Endothelial cell of umbilical vein (primary cell): Measurements from ENCODE around the gene CORO2B. TPM values are rescaled to one million over a fixed set of nuclear protein-coding genes. Genes with fewer than 3 reads are reported as not detected.

Experiments used
- BruUV-seq: library from RNA; stranded (reverse); fragments of 400-500 nt; replicated peaks from 2 replicates; lab custom pipeline; 2021; lab: Mats Ljungman, UMichigan
- CTCF ChIA-PET: fragments of 300-600, 350-600 bp; sonication (Branson Sonifier 250); formaldehyde crosslinking; loops from one replicate; lab custom pipeline; 2021; ENCODE audit warnings: antibody characterized with exemption, inconsistent platforms; lab: Charles Lee
- POLR2A ChIA-PET: fragments of 300-600, 350-600 bp; sonication (Branson Sonifier 250); formaldehyde crosslinking; loops from one replicate; lab custom pipeline; 2021; ENCODE audit warnings: antibody characterized with exemption, inconsistent platforms; lab: Charles Lee
- DNase-seq: peaks from one replicate; pipeline ENCODE4 v3.0.0-alpha.2; 2011; ENCODE audit warnings: low read depth, low spot score
- FAIRE-seq: peaks from 2 replicates; lab custom pipeline; 2011; peaks lifted over from hg19 to GRCh38; lab: Jason Lieb, UNC
- H2AFZ ChIP-seq: 2 replicates; pipeline ENCODE4 v1.6.0; 2012; ENCODE audit warnings: low read depth, low read length, control low read depth, inconsistent platforms
- H3K27ac ChIP-seq: 2 replicates; pipeline ENCODE4 v1.5.1; 2011; ENCODE audit warnings: low read depth, mild to moderate bottlenecking, control low read depth, low read length, moderate library complexity; ENCODE audit not compliant: insufficient read depth
- H3K27me3 ChIP-seq, 2 experiments: 2 replicates each; pipeline versions ENCODE4 v1.6.0 to v1.6.1; 2011; ENCODE audit warnings: low read length in 2 of 2, mixed read lengths in 1 of 2; ENCODE audit not compliant: control insufficient read depth in 2 of 2, insufficient read depth in 2 of 2
- H3K36me3 ChIP-seq, 2 experiments: 2 replicates in 1 of 2; 3 replicates in 1 of 2; pipeline ENCODE4 v1.5.1; 2011; ENCODE audit warnings: low read length in 2 of 2, mild to moderate bottlenecking in 1 of 2, moderate library complexity in 1 of 2; ENCODE audit not compliant: control insufficient read depth in 2 of 2, insufficient read depth in 2 of 2; ENCODE audit errors: extremely low read depth in 1 of 2
- H3K4me1 ChIP-seq: 3 replicates; pipeline ENCODE4 v1.5.1; 2011; ENCODE audit warnings: mild to moderate bottlenecking, low read length; ENCODE audit not compliant: control insufficient read depth, insufficient read depth; ENCODE audit errors: extremely low read depth
- H3K4me2 ChIP-seq: 2 replicates; pipeline ENCODE4 v1.6.1; 2011; ENCODE audit warnings: low read length, control low read depth, mixed read lengths; ENCODE audit not compliant: insufficient read depth
- H3K4me3 ChIP-seq, 3 experiments: fragments of 200-600 bp in 1 of 3; sonication (generic), shearing (Covaris generic) in 1 of 3; replicated peaks in 1 of 3; 2 replicates each; pipeline ENCODE4 v1.5.1; 2011 to 2016; ENCODE audit warnings: control low read depth in 3 of 3, low read length in 3 of 3, mild to moderate bottlenecking in 2 of 3, inconsistent platforms in 1 of 3, low read depth in 1 of 3, moderate library complexity in 1 of 3; ENCODE audit not compliant: insufficient read depth in 1 of 3
- H3K79me2 ChIP-seq: 2 replicates; pipeline ENCODE4 v1.6.0; 2012; ENCODE audit warnings: low read length, inconsistent platforms; ENCODE audit not compliant: control insufficient read depth, insufficient read depth
- H3K9ac ChIP-seq: replicated peaks from 2 replicates; pipeline ENCODE3; 2011; ENCODE audit warnings: low read length, control low read depth; ENCODE audit not compliant: insufficient read depth; ENCODE audit errors: extremely low read depth
- H3K9me1 ChIP-seq: replicated peaks from 3 replicates; pipeline ENCODE4 v1.6.0; 2011; ENCODE audit warnings: mild to moderate bottlenecking, low read length; ENCODE audit not compliant: control insufficient read depth, insufficient read depth; ENCODE audit errors: extremely low read depth
- H3K9me3 ChIP-seq: replicated peaks from 2 replicates; pipeline ENCODE4 v1.5.1; 2012; ENCODE audit warnings: low read length, inconsistent platforms; ENCODE audit not compliant: control insufficient read depth, insufficient read depth
- H4K20me1 ChIP-seq: replicated peaks from 2 replicates; pipeline ENCODE3; 2011; ENCODE audit warnings: mild to moderate bottlenecking, low read length; ENCODE audit not compliant: control insufficient read depth, insufficient read depth; ENCODE audit errors: extremely low read depth
- EZH2 ChIP-seq: IDR thresholded peaks from 2 replicates; pipeline ENCODE4 v1.6.1; 2012; ENCODE audit warnings: borderline replicate concordance, low read depth, mild to moderate bottlenecking, moderate library complexity, low read length, inconsistent platforms; ENCODE audit not compliant: severe bottlenecking
- FOS ChIP-seq: IDR thresholded peaks from 2 replicates; pipeline ENCODE4 v1.6.1; 2011; ENCODE audit warnings: mild to moderate bottlenecking, low read length, moderate library complexity, borderline replicate concordance; ENCODE audit not compliant: insufficient read depth
- GATA2 ChIP-seq: IDR thresholded peaks from 2 replicates; pipeline ENCODE4 v1.7.0; 2011; ENCODE audit warnings: low read depth, mild to moderate bottlenecking, moderate library complexity, mixed read lengths, low read length; ENCODE audit not compliant: insufficient read length, insufficient read depth
- JUN ChIP-seq: IDR thresholded peaks from 2 replicates; pipeline ENCODE4 v1.6.1; 2011; ENCODE audit warnings: borderline replicate concordance, low read depth; ENCODE audit not compliant: insufficient read length, insufficient read depth
- MYC ChIP-seq: IDR thresholded peaks from one replicate; pipeline ENCODE4 v1.6.1; 2011; ENCODE audit warnings: mild to moderate bottlenecking, low read depth, low read length
- POLR2A ChIP-seq: IDR thresholded peaks from 2 replicates; pipeline ENCODE4 v1.6.1; 2012; ENCODE audit warnings: low read depth, mild to moderate bottlenecking, control low read depth, low read length
- POLR2AphosphoS5 ChIP-seq: IDR thresholded peaks from 2 replicates; pipeline ENCODE4 v1.6.1; 2012; ENCODE audit warnings: low read depth, mild to moderate bottlenecking, control low read depth, low read length, moderate library complexity; ENCODE audit not compliant: insufficient read depth
- dilution Hi-C: fragments of 300-500 bp; cut with MboI; formaldehyde crosslinking; loops from one replicate; pipeline ENCODE4 v1.15.0; 2019; ENCODE audit warnings: low sequenced_read_pairs; ENCODE audit not compliant: extremely low pct_ligation_motif_present
- intact Hi-C: fragments of 100-400 bp; cut with micrococcal nuclease; formaldehyde crosslinking; loops from one replicate; pipeline ENCODE4 v1.10.0; 2022
- polyA plus RNA-seq, 4 experiments: library from polyadenylated mRNA; depleted of rRNA in 3 of 4; stranded (reverse) in 3 of 4; unstranded in 1 of 4; fragments of >200 nt; gene quantifications; 2 replicates each; pipeline versions ENCODE4 v1.2.1 to v1.2.3, GENCODE V29; 2011 to 2012; ENCODE audit warnings: missing spikeins in 1 of 4
- total RNA-seq: library from RNA; stranded (reverse); gene quantifications from 2 replicates; pipeline ENCODE4 v1.2.3, GENCODE V29; 2021
- TF ChIP-seq, protein P1 (sequence below), 2 donors: IDR thresholded peaks; 1 replicate in 1 of 2; 2 replicates in 1 of 2; pipeline ENCODE4 v1.5.1; 2011; ENCODE audit warnings: low read length in 2 of 2, mild to moderate bottlenecking in 2 of 2, moderate library complexity in 2 of 2, control low read depth in 1 of 2, inconsistent platforms in 1 of 2, low read depth in 1 of 2; ENCODE audit not compliant: insufficient read depth in 1 of 2; ENCODE audit errors: extremely low read depth in 1 of 2
- TF ChIP-seq, protein P2 (sequence below): IDR thresholded peaks from 2 replicates; pipeline ENCODE4 v1.6.1; 2011; ENCODE audit not compliant: insufficient read depth, insufficient read length

Gene CORO2B
- total and polyA plus RNA-seq, 2 donors (not counting 3 experiments of a cell fraction or from before 2014, with no cell fraction given): 2.4 to 3.7 TPM

DNA sequence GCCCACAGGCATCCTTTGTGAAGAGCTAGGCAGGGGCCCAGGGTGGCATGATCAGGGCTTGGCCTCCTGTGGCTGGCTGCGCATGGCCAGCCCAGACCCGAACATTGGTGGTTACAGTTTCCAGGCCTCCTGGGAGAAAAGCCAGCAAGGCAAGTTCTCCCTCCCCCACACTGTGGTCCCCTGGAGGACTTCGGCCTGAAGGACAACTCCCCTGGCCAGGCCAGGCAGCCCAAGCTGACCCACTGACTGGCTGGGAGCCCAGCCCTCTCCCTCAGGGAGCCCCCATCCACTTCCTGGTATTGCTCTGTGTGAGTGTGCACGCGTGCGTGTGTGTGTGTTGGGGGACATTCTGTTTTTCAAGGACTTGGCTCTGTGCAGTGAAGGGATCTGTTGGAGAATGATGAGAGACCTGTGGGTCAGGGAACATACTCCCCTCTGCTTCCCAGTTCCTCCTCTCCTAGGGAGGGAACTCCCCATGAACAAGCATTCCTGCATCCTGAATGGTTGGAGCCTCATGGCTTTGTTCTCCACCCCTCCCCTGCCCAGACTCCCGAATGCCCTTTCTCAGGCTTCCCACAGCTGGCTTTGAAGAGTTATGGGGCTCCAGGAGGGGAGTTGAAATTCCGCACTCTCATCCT is 29.5 kb downstream of the CORO2B start:
- DNase-seq: peak; percentile 56
- H3K79me2 ChIP-seq: no peaks in the 10 kb centered on the region
- intact Hi-C loops: no loop called here
- H3K9me1 ChIP-seq: no peaks in the 10 kb centered on the region
- dilution Hi-C loops: no loop called here
- H3K9ac ChIP-seq: no peak overlapping the region
- H3K4me3 ChIP-seq: no peak overlapping the region
- no peak overlapping the region for H2AFZ ChIP-seq
- peaks cover 0 to 1% of the 10 kb centered on the region in 2 experiments for H3K27me3 ChIP-seq
- no peak overlapping the region for H3K4me2 ChIP-seq
- no peak overlapping the region for H3K27ac ChIP-seq
- peaks cover 2% of the 10 kb centered on the region for H4K20me1 ChIP-seq
- no peak for TF ChIP-seq FOS
- TF ChIP-seq, protein P1, sequence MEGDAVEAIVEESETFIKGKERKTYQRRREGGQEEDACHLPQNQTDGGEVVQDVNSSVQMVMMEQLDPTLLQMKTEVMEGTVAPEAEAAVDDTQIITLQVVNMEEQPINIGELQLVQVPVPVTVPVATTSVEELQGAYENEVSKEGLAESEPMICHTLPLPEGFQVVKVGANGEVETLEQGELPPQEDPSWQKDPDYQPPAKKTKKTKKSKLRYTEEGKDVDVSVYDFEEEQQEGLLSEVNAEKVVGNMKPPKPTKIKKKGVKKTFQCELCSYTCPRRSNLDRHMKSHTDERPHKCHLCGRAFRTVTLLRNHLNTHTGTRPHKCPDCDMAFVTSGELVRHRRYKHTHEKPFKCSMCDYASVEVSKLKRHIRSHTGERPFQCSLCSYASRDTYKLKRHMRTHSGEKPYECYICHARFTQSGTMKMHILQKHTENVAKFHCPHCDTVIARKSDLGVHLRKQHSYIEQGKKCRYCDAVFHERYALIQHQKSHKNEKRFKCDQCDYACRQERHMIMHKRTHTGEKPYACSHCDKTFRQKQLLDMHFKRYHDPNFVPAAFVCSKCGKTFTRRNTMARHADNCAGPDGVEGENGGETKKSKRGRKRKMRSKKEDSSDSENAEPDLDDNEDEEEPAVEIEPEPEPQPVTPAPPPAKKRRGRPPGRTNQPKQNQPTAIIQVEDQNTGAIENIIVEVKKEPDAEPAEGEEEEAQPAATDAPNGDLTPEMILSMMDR (IDR thresholded peaks at IDR 0.05; ENCODE audit: extremely low read depth in 1 of 2, insufficient read depth in 1 of 2, low read depth in 1 of 2, low read length in 2 of 2): no peak
- TF ChIP-seq MYC: no peak
- TF ChIP-seq, protein P2, sequence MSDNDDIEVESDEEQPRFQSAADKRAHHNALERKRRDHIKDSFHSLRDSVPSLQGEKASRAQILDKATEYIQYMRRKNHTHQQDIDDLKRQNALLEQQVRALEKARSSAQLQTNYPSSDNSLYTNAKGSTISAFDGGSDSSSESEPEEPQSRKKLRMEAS: no peak
- TF ChIP-seq EZH2: no peak
- no peak for TF ChIP-seq JUN
- TF ChIP-seq POLR2AphosphoS5: no peak
- TF ChIP-seq GATA2: no peak
- TF ChIP-seq POLR2A: no peak
- FAIRE-seq: no peak
- ChIA-PET CTCF (interaction anchor here (0.7 to 1.0 kb wide), 2 partner anchors 27 to 65 kb away, joined by 3 read pairs; no protein-coding TSS in a partner anchor), POLR2A (no interaction called here)
- H3K4me1 ChIP-seq: peaks cover 6% of the 10 kb centered on the region
- no TSS peak for BruUV-seq
- H3K36me3 ChIP-seq: no peaks in the 10 kb centered on the region
- H3K9me3 ChIP-seq: no peaks in the 10 kb centered on the region
